T-cell (primary cell): ENCODE data around the gene CYP2D6. TPM values are rescaled to one million over a fixed set of nuclear protein-coding genes. Genes with fewer than 3 reads are reported as not detected.
"Not testable (repeated sequence)": the region's sequence is repeated elsewhere in the genome, so short reads cannot be mapped to it uniquely, and the experiment has no call there.

Source experiments
- ATAC-seq, 4 experiments: fragments of 200-7000 bp in 3 of 4; fragments of 150-1000 bp in 1 of 4; cut with Tn5 transposase; replicated peaks in 1 of 4; 1 replicate in 3 of 4; 2 replicates in 1 of 4; pipeline ENCODE4 v1.10.0; 2021; ENCODE audit warnings: moderate library complexity in 3 of 4, mild to moderate bottlenecking in 2 of 4, moderate number of reproducible peaks in 1 of 4
- CTCF ChIA-PET, 2 donors: fragments of 300-600 bp; sonication (Branson Sonifier 250); formaldehyde crosslinking; loops; one replicate each; lab custom pipeline; 2022; ENCODE audit warnings: antibody characterized with exemption in 2 of 2; lab: Charles Lee
- POLR2A ChIA-PET, 2 donors: fragments of 300-600 bp; sonication (Branson Sonifier 250); formaldehyde crosslinking; loops; one replicate each; lab custom pipeline; 2022; ENCODE audit warnings: antibody characterized with exemption in 2 of 2; lab: Charles Lee
- DNase-seq, 35 experiments: peaks; one replicate each; pipeline versions ENCODE4 v3.0.0 to v3.0.0-alpha.2; 2013 to 2023
- H3K27ac ChIP-seq: one replicate; pipeline ENCODE4 v1.5.1; 2013; ENCODE audit warnings: low read length
- H3K27me3 ChIP-seq, 2 experiments: replicated peaks in 1 of 2; 1 replicate in 1 of 2; 2 replicates in 1 of 2; pipeline versions ENCODE4 v1.6.1 to v1.7.0; 2013; ENCODE audit warnings: low read length in 1 of 2, mixed read lengths in 1 of 2; ENCODE audit not compliant: control insufficient read depth in 2 of 2, insufficient read depth in 2 of 2; ENCODE audit errors: extremely low read depth in 1 of 2
- H3K36me3 ChIP-seq, 2 donors: 1 replicate in 1 of 2; 2 replicates in 1 of 2; pipeline versions ENCODE4 v1.6.1 to v1.7.0; 2013; ENCODE audit warnings: low read length in 1 of 2; ENCODE audit not compliant: control insufficient read depth in 2 of 2, insufficient read depth in 1 of 2; ENCODE audit errors: extremely low read depth in 1 of 2
- H3K4me1 ChIP-seq, 2 experiments: 1 replicate in 1 of 2; 2 replicates in 1 of 2; pipeline versions ENCODE4 v1.6.1 to v1.7.0; 2013; ENCODE audit warnings: low read length in 2 of 2, mixed read lengths in 1 of 2; ENCODE audit not compliant: insufficient read depth in 2 of 2, control insufficient read depth in 1 of 2; ENCODE audit errors: extremely low read depth in 1 of 2
- H3K4me3 ChIP-seq, 2 donors: 1 replicate in 1 of 2; 2 replicates in 1 of 2; pipeline versions ENCODE4 v1.5.1 to v1.7.0; 2013; ENCODE audit warnings: mild to moderate bottlenecking in 2 of 2, low read length in 1 of 2, moderate library complexity in 1 of 2; ENCODE audit not compliant: control insufficient read depth in 1 of 2; ENCODE audit errors: extremely low read depth in 1 of 2
- H3K9me3 ChIP-seq: 2 replicates; pipeline ENCODE4 v1.7.0; 2013
- H3K27ac Mint-ChIP-seq, 2 donors: one replicate each; pipeline ENCODE4 v1.8.0; 2020 to 2021; ENCODE audit warnings: mild to moderate bottlenecking in 2 of 2, mixed read lengths in 2 of 2
- H3K27me3 Mint-ChIP-seq, 2 donors: one replicate each; pipeline ENCODE4 v1.8.0; 2021 to 2022; ENCODE audit warnings: mixed read lengths in 2 of 2
- H3K36me3 Mint-ChIP-seq: one replicate; pipeline ENCODE4 v1.8.0; 2021; ENCODE audit warnings: mixed read lengths
- H3K4me1 Mint-ChIP-seq, 3 donors: one replicate each; pipeline ENCODE4 v1.8.0; 2020 to 2022; ENCODE audit warnings: mixed read lengths in 3 of 3, mild to moderate bottlenecking in 1 of 3
- H3K4me3 Mint-ChIP-seq, 3 donors: one replicate each; pipeline ENCODE4 v1.8.0; 2020 to 2022; ENCODE audit warnings: mild to moderate bottlenecking in 3 of 3, mixed read lengths in 3 of 3, moderate library complexity in 3 of 3
- H3K9me3 Mint-ChIP-seq, 3 donors: one replicate each; pipeline ENCODE4 v1.8.0; 2020 to 2022; ENCODE audit warnings: mixed read lengths in 3 of 3
- WGBS: methylation state at CpG from one replicate; pipeline ENCODE4 v1.1.5; 2013; ENCODE audit warnings: missing lambda C conversion rate; ENCODE audit not compliant: insufficient coverage; 5-methylcytosine and 5-hydroxymethylcytosine counted together
- total RNA-seq, 35 experiments: library from RNA in 6 of 35; stranded (reverse) in 6 of 35; fragments of 120-200 nt in 1 of 35; gene quantifications; one replicate each; pipeline versions ENCODE4 v1.2.1 to v1.2.4 and lab custom pipeline; 2013 to 2026

CYP2D6 gene
- total RNA-seq, 5 donors from 2014 or later (not counting 1 experiment from before 2014, with no cell fraction given), result 4.5 to 9.8 (median 8.6) TPM

GRCh38 chr22:42128776-42129694, 1.6 kb downstream of the CYP2D6 start:
- ATAC-seq, result not testable (repeated sequence)

GRCh38 chr22:42128007-42128406, 2.6 kb downstream of the CYP2D6 start:
- H3K27me3 Mint-ChIP-seq, H3K4me1 Mint-ChIP-seq, H3K27ac ChIP-seq, H3K36me3 Mint-ChIP-seq, H3K9me3 Mint-ChIP-seq, H3K27me3 ChIP-seq, H3K36me3 ChIP-seq, CTCF ChIA-PET, DNase-seq, H3K9me3 ChIP-seq, H3K4me3 Mint-ChIP-seq, ATAC-seq, H3K4me3 ChIP-seq, POLR2A ChIA-PET, H3K27ac Mint-ChIP-seq, H3K4me1 ChIP-seq: not testable (repeated sequence)
- 92% methylated on average over 8 of the region's 13 CpGs for WGBS

More at GRCh38 chr22:42128776-42129694, 1.6 kb downstream of the CYP2D6 start:
- 70% methylated on average over 48 of the region's 65 CpGs for WGBS
- CTCF ChIA-PET, H3K27ac ChIP-seq, H3K4me3 ChIP-seq, H3K4me3 Mint-ChIP-seq, H3K36me3 ChIP-seq, H3K27me3 ChIP-seq, H3K9me3 Mint-ChIP-seq, H3K9me3 ChIP-seq, POLR2A ChIA-PET, H3K27me3 Mint-ChIP-seq, H3K27ac Mint-ChIP-seq, H3K4me1 ChIP-seq, H3K4me1 Mint-ChIP-seq, H3K36me3 Mint-ChIP-seq, DNase-seq: not testable (repeated sequence)

- no peak overlapping the region for H3K27ac Mint-ChIP-seq
These were observed 3.0 kb downstream of the CYP2D6 start for GRCh38 chr22:42127606-42128005.

GRCh38 chr22:42123529-42123928, 7.1 kb downstream of the CYP2D6 start:
- H3K27me3 ChIP-seq, H3K9me3 Mint-ChIP-seq, H3K27ac ChIP-seq, H3K27me3 Mint-ChIP-seq, H3K36me3 ChIP-seq, POLR2A ChIA-PET, DNase-seq, H3K36me3 Mint-ChIP-seq, ATAC-seq, H3K9me3 ChIP-seq, CTCF ChIA-PET, H3K4me3 ChIP-seq, H3K27ac Mint-ChIP-seq, H3K4me3 Mint-ChIP-seq: not testable (repeated sequence)
- no CpG with 5 or more reads among the region's 4 CpGs for WGBS
- H3K4me1 Mint-ChIP-seq, result peaks cover 34 to 39% (median 39%) of the 10 kb centered on the region in 3 donors
- H3K4me1 ChIP-seq, result peaks cover 23 to 28% of the 10 kb centered on the region in 2 experiments

More at GRCh38 chr22:42127606-42128005, 3.0 kb downstream of the CYP2D6 start:
- ATAC-seq (no peak), DNase-seq (no peak)
- no peak overlapping the region for H3K4me3 Mint-ChIP-seq
- Histone ChIP-seq H3K27me3 (no peaks in the 10 kb centered on the region), H3K9me3 (no peaks in the 10 kb centered on the region), H3K27ac (no peak overlapping the region), H3K4me3 (no peak overlapping the region), H3K4me1 (no peaks in the 10 kb centered on the region), H3K36me3 (no peaks in the 10 kb centered on the region)
- CTCF ChIA-PET, result no interaction called here
- no peaks in the 10 kb centered on the region for H3K36me3 Mint-ChIP-seq
- WGBS, result 95% methylated on average over 16 of the region's 16 CpGs
- no peaks in the 10 kb centered on the region for H3K27me3 Mint-ChIP-seq
- POLR2A ChIA-PET, result no interaction called here
- H3K4me1 Mint-ChIP-seq, result peaks cover 0 to 4% (median 0%) of the 10 kb centered on the region in 3 donors
- no peaks in the 10 kb centered on the region for H3K9me3 Mint-ChIP-seq

DNA sequence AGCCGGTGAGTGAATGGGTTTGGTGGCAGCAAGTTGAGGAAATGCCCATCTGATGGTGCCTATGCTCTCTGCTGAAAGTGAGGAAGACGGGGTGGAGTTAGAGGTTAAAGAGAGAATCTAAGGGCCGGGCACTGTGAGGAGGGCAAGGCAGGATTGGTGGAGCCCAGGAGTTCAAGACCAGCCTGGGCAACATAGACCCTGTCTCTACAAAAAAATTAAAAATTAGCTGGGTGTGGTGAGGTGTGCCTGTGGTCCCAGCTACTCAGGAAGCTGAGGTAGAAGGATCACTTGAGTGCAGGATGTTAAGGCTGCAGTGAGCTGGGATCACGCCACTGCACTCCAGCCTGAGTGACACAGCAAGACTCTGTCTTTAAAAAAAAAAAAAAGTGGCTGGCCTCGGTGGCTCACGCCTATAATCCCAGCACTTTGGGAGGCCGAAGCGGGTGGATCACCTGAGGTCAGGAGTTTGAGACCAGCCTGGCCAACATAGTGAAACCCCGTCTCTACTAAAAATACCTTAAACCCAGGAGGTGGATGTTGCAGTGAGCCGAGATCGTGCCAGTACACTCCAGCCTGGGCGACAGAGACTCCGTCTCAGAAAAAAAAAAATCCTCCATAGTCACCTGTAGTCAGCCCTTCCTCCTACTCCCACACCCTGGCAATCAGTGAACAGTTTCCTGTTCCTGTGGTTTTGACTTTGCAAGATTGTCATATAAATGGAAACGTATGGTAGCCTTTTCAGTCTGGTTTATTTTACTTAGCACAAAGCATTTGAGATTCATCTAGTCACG, 10.2 kb downstream of the CYP2D6 start:
- H3K27me3 ChIP-seq, H3K36me3 ChIP-seq, H3K9me3 Mint-ChIP-seq, H3K9me3 ChIP-seq, H3K27me3 Mint-ChIP-seq: not testable (repeated sequence)
- DNase-seq (peak in 22 of 35 experiments; percentile 4 to 64 (median 16)), ATAC-seq (peak; percentile 80 to 95 (median 82))
- H3K4me3 Mint-ChIP-seq, result peak overlapping the region; percentile 58 to 71 (median 70)
- Histone ChIP-seq H3K4me3 (peak overlapping the region; percentile 34 to 39), H3K27ac (peak overlapping the region; percentile 61), H3K4me1 (peaks cover 23 to 28% of the 10 kb centered on the region in 2 experiments)
- WGBS, result 0% methylated on average over 2 of the region's 15 CpGs
- ChIA-PET POLR2A (interaction anchor here in 1 of 2 donors (1.2 kb wide), 1 partner anchor 10 kb away, joined by 5 read pairs; no protein-coding TSS in a partner anchor), CTCF (interaction anchor here in 1 of 2 donors (0.7 to 1.5 kb wide), 3 partner anchors 10 to 413 kb away, joined by 4 to 5 read pairs (median 4); no protein-coding TSS in a partner anchor)
- H3K36me3 Mint-ChIP-seq, result peaks cover 13% of the 10 kb centered on the region
- peaks cover 36 to 43% (median 41%) of the 10 kb centered on the region in 3 donors for H3K4me1 Mint-ChIP-seq
- peak overlapping the region; percentile 86 to 89 for H3K27ac Mint-ChIP-seq

- POLR2A ChIA-PET, result interaction anchor here (0.7 kb wide), 2 partner anchors 43 to 281 kb away, joined by 3 read pairs; no protein-coding TSS in a partner anchor
- H3K9me3 Mint-ChIP-seq, result peaks cover 7 to 17% (median 10%) of the 10 kb centered on the region in 3 donors
- no peak overlapping the region for H3K27ac Mint-ChIP-seq
- Histone ChIP-seq H3K4me3 (no peak overlapping the region), H3K4me1 (peaks cover 19 to 26% of the 10 kb centered on the region in 2 experiments), H3K36me3 (no peaks in the 10 kb centered on the region), H3K9me3 (peaks cover 9% of the 10 kb centered on the region), H3K27me3 (no peaks in the 10 kb centered on the region), H3K27ac (no peak overlapping the region)
- H3K4me3 Mint-ChIP-seq, result no peak overlapping the region
- WGBS, result 80% methylated on average over 3 of the region's 4 CpGs
- H3K27me3 Mint-ChIP-seq, result no peaks in the 10 kb centered on the region
- DNase-seq (no peak), ATAC-seq (no peak)
- H3K4me1 Mint-ChIP-seq, result peaks cover 33 to 38% (median 34%) of the 10 kb centered on the region in 3 donors
- CTCF ChIA-PET, result interaction anchor here in 1 of 2 donors (0.6 kb wide), 1 partner anchor 68 kb away, joined by 10 read pairs; no protein-coding TSS in a partner anchor
- H3K36me3 Mint-ChIP-seq, result peaks cover 13% of the 10 kb centered on the region
These were observed 13.7 kb downstream of the CYP2D6 start for GRCh38 chr22:42116848-42117424.
